ENCODE data around the gene GIMAP4.

DNA sequence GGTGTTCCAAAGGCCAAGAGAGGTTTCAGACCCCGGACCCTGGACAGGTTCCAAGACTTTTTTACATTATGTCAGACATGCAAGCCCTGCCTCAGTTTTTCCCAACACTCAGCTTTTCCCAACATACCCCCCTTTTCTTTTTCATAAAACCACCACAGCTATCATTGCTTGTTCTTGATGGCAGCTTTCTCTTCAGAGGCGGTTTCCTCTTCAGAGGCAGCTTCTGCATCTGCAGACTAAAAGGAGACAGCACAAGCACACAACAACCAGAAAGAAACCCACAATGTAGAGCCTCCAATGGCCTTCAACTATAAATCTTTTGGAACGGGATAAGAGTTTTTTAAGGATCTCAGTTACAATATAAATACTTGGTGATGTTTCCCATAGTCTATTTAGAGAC is 45.7 kb downstream of the GIMAP4 start:
- TF ChIP-seq, protein P1, sequence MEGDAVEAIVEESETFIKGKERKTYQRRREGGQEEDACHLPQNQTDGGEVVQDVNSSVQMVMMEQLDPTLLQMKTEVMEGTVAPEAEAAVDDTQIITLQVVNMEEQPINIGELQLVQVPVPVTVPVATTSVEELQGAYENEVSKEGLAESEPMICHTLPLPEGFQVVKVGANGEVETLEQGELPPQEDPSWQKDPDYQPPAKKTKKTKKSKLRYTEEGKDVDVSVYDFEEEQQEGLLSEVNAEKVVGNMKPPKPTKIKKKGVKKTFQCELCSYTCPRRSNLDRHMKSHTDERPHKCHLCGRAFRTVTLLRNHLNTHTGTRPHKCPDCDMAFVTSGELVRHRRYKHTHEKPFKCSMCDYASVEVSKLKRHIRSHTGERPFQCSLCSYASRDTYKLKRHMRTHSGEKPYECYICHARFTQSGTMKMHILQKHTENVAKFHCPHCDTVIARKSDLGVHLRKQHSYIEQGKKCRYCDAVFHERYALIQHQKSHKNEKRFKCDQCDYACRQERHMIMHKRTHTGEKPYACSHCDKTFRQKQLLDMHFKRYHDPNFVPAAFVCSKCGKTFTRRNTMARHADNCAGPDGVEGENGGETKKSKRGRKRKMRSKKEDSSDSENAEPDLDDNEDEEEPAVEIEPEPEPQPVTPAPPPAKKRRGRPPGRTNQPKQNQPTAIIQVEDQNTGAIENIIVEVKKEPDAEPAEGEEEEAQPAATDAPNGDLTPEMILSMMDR (conservative IDR thresholded peaks at IDR 0.05; ENCODE audit: low read depth, low read length): no peak
- TF ChIP-seq EZH2 (IDR thresholded peaks at IDR 0.05; ENCODE audit: borderline replicate concordance, low read depth, low read length, poor library complexity, severe bottlenecking): no peak

Measured in A673 (cell line).